Spleen (tissue), 13 donors: ENCODE data around the gene TMEM203. TPM values are rescaled to one million over a fixed set of nuclear protein-coding genes. Genes with fewer than 3 reads are reported as not detected.

Source experiments
- DNase-seq: peaks from one replicate; pipeline ENCODE4 v3.0.0-alpha.2; 2020
- H3K27ac ChIP-seq, 8 donors: fragments of 200-600 bp; sonication (generic) in 7 of 8; 1 replicate in 4 of 8; 2 replicates in 4 of 8; pipeline versions ENCODE4 v1.5.0 to v1.8.0; 2016 to 2021; ENCODE audit warnings: inconsistent platforms in 4 of 8, mild to moderate bottlenecking in 4 of 8, moderate library complexity in 1 of 8
- H3K27me3 ChIP-seq, 7 donors: fragments of 200-600 bp; sonication (generic) in 6 of 7; replicated peaks in 1 of 7; 1 replicate in 4 of 7; 2 replicates in 3 of 7; pipeline versions ENCODE4 v1.5.0 to v1.8.0; 2016 to 2021; ENCODE audit warnings: inconsistent platforms in 3 of 7, mild to moderate bottlenecking in 1 of 7
- H3K36me3 ChIP-seq, 6 donors: fragments of 200-600 bp; sonication (generic) in 5 of 6; 1 replicate in 4 of 6; 2 replicates in 2 of 6; pipeline versions ENCODE4 v1.5.0 to v1.8.0; 2016 to 2021; ENCODE audit warnings: inconsistent platforms in 2 of 6
- H3K4me1 ChIP-seq, 6 donors: fragments of 200-600 bp; sonication (generic) in 5 of 6; 1 replicate in 3 of 6; 2 replicates in 3 of 6; pipeline versions ENCODE4 v1.5.0 to v1.8.0; 2016 to 2021; ENCODE audit warnings: inconsistent platforms in 3 of 6
- H3K4me3 ChIP-seq, 8 donors: fragments of 200-600 bp; sonication (generic) in 7 of 8; 1 replicate in 4 of 8; 2 replicates in 4 of 8; pipeline versions ENCODE4 v1.5.0 to v1.8.0; 2016 to 2021; ENCODE audit warnings: inconsistent platforms in 4 of 8, mild to moderate bottlenecking in 4 of 8, moderate library complexity in 2 of 8
- H3K9me3 ChIP-seq, 8 donors: fragments of 200-600 bp; sonication (generic) in 7 of 8; 1 replicate in 4 of 8; 2 replicates in 4 of 8; pipeline versions ENCODE4 v1.5.0 to v1.8.0; 2016 to 2021; ENCODE audit warnings: inconsistent platforms in 4 of 8
- POLR2A ChIP-seq, 3 donors: fragments of 450-650 bp; IDR thresholded peaks; one replicate each; pipeline ENCODE4 v1.5.1; 2017; ENCODE audit warnings: antibody characterized with exemption in 3 of 3, mild to moderate bottlenecking in 1 of 3
- POLR2AphosphoS5 ChIP-seq, 3 donors: sonication (generic); formaldehyde crosslinking; IDR thresholded peaks; one replicate each; pipeline ENCODE4 v1.5.1; 2017; ENCODE audit warnings: antibody characterized with exemption in 3 of 3
- WGBS, 5 donors: extraction: QIAGEN DNeasy Blood & Tissue Kit in 3 of 5; methylation state at CpG; one replicate each; pipeline versions ENCODE4 v1.1.5 to v1.1.7; 2013 to 2018; 5-methylcytosine and 5-hydroxymethylcytosine counted together
- intact Hi-C: fragments of 100-400 bp; cut with DNase I; formaldehyde crosslinking; loops from one replicate; pipeline ENCODE4 v1.15.0; 2023; ENCODE audit warnings: low total_unique reads
- long read RNA-seq, 2 donors: transcript quantifications; one replicate each; lab custom pipeline, GENCODE V29; 2026
- polyA plus RNA-seq, 3 donors: library from polyadenylated mRNA; stranded (reverse); fragments of 200-250 nt; gene quantifications; one replicate each; pipeline ENCODE4 v1.2.1, GENCODE V29; 2013
- total RNA-seq, 7 donors: library from RNA; depleted of rRNA in 3 of 7; stranded (reverse); fragments of >200 nt in 3 of 7; fragmentation: NEBNext Ultra II Directional in 4 of 7; extraction: Animal tissue kit (Norgen Biotek cat#: 25700) in 4 of 7; gene quantifications; one replicate each; pipeline versions ENCODE4 v1.1.0 to v1.2.1, GENCODE V29; 2016 to 2021
- TF ChIP-seq, protein P1 (sequence below), 11 experiments: fragments of 200-600 bp in 7 of 11; fragments of 450-650 bp in 4 of 11; sonication (generic) in 4 of 11; IDR thresholded peaks in 8 of 11; conservative IDR thresholded peaks in 3 of 11; 1 replicate in 7 of 11; 2 replicates in 4 of 11; pipeline versions ENCODE4 v1.4.0 to v1.8.0; 2016 to 2021; ENCODE audit warnings: antibody characterized with exemption in 11 of 11, inconsistent platforms in 4 of 11, mild to moderate bottlenecking in 1 of 11
- donor health status: healthy with polysubstance abuse.
- donor health status: DM: no; HTN: no; CAD: no; lungs with moderate emphysema.
- donor health status: DM: no; HTN: no; CAD: no.
- donor health status: Bipolar disorder and iron deficiency.
- donor health status: healthy.
- donor health status: DM: no; HTN: no; CAD: no.
- donor health status: DM: yes; HTN: yes; CAD: no.

TMEM203 gene, protein sequence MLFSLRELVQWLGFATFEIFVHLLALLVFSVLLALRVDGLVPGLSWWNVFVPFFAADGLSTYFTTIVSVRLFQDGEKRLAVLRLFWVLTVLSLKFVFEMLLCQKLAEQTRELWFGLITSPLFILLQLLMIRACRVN
- 10 to 100 TPM; 28.4 to 37.9 (median 34.6) TPM for total RNA-seq
- 10 to 100 TPM; 37.4 to 50.1 (median 44.9) TPM for polyA plus RNA-seq
- long read RNA-seq, donor 1, transcript TMEM203-201 (1 exons, 1,557 nt) = major isoform, 26 of 26 reads
- long read RNA-seq, donor 1, partial matches to known transcripts = 0 of 26 reads
- long read RNA-seq, donor 1, other reads (novel, unspliced or antisense) = 0 of 26 reads
- long read RNA-seq, donor 2, transcript TMEM203-201 (1 exons, 1,557 nt) = major isoform, 40 of 40 reads
- long read RNA-seq, donor 2, partial matches to known transcripts = 0 of 40 reads
- long read RNA-seq, donor 2, other reads (novel, unspliced or antisense) = 0 of 40 reads

DNA sequence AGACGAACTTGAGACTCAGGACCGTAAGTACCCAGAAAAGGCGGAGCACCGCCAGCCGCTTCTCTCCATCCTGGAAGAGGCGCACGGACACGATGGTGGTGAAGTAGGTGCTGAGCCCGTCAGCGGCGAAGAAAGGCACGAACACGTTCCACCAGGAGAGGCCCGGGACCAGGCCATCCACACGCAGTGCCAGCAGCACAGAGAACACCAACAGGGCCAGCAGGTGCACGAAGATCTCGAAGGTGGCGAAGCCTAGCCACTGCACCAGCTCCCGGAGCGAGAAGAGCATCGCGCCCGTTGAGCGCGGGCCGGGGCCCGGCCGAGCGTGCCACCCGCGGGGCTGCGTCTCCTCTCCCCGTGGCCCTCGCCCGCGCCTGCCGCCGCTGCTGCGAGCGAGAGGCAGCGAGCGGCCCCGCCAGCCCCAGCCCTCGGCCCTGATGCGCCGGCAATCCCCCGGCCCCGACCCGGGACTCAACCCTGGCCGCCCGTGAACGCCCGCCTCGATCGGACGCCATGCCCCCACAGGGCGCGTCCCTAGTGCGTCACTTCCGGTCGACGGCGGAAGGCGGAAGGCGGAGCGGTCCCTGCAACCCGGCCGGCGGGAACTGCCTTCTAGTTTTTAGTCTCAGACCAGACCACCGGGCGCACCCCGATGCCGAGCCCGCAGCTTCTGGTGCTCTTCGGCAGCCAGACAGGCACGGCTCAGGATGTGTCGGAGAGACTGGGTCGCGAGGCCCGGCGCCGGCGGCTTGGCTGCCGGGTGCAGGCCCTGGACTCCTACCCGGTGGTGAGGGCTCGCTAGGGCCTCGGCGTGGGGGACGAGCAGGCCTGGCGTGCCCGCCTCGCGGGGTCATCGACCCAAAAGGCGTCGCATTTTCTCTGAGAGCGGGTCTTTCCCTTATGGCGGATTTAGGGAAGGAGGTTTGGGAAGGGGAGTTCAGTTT is at the start of gene TMEM203, which contains the start of gene NDOR1:
TMEM203 (minus strand) TSS at position 523 of the 944 bp plus-strand sequence; CDS start at position 289, 234 bp downstream.
NDOR1 (plus strand) TSS at position 575 of the 944 bp plus-strand sequence; CDS start at position 653, 78 bp downstream.
- H3K4me1 ChIP-seq = peaks cover 36 to 69% (median 62%) of the 10 kb centered on the region in 6 donors
- TF ChIP-seq POLR2AphosphoS5 (IDR thresholded peaks at IDR 0.05) (peak; percentile 98), POLR2A (IDR thresholded peaks at IDR 0.05) (peak in 1 of 3 donors; percentile 53)
- TF ChIP-seq, protein P1, sequence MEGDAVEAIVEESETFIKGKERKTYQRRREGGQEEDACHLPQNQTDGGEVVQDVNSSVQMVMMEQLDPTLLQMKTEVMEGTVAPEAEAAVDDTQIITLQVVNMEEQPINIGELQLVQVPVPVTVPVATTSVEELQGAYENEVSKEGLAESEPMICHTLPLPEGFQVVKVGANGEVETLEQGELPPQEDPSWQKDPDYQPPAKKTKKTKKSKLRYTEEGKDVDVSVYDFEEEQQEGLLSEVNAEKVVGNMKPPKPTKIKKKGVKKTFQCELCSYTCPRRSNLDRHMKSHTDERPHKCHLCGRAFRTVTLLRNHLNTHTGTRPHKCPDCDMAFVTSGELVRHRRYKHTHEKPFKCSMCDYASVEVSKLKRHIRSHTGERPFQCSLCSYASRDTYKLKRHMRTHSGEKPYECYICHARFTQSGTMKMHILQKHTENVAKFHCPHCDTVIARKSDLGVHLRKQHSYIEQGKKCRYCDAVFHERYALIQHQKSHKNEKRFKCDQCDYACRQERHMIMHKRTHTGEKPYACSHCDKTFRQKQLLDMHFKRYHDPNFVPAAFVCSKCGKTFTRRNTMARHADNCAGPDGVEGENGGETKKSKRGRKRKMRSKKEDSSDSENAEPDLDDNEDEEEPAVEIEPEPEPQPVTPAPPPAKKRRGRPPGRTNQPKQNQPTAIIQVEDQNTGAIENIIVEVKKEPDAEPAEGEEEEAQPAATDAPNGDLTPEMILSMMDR (IDR thresholded peaks at IDR 0.05 in 8 of 11, conservative IDR thresholded peaks at IDR 0.05 in 3 of 11) = no peak

DNA sequence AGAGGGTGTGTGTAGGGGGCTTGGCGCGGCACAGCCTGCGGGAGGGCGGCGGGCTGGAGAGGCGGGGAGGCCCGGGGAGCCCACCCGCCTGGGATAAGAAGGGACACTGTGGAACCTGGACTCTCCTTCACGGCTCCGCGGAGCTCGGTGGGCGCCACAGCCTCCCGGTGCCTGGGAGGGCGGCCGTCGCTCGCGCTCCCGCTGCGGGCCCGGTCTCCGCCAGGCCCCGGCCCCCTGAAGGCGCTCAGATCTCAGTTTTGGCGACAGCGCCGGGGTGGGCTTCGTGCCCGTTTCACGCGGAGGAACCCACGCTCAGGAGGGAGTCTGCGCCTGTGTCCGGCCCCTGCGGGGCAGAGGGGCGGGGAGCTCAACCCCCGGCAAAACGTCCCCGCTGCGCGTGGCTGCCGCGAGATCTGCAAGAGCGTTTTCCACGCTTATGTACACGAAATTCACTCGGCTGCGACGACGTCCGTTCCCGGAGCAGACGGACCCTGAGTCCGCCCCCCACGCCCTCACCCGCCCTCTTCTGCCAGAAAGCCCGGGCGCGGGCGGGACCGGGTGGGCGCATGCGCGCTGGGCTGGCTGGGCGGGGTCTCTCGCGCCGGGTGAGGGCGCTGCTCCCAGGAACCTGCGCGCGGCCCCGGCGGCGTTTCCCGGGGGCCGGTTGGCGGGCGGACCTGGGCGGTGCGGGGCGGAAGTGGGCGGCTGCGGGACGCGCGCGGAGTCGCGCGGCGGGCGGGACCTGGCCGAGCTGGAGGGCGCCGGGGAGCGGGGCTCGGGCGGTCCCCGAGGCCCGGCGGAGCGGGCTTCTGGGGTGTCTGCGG is 49.4 kb upstream of the TMEM203 start, which contains the start of gene NELFB:
NELFB (plus strand) TSS at position 704 of the 824 bp plus-strand sequence.
- Histone ChIP-seq H3K9me3 (no peaks in the 10 kb centered on the region), H3K4me1 (peaks cover 9 to 56% (median 31%) of the 10 kb centered on the region in 6 donors), H3K4me3 (peak within 1 kb of the TSS; percentile 90 to 100 (median 100)), H3K27me3 (no peaks in the 10 kb centered on the region), H3K36me3 (peaks cover 0 to 35% (median 22%) of the 10 kb centered on the region in 6 donors), H3K27ac (peak within 1 kb of the TSS in 7 of 8 donors; percentile 61 to 92 (median 88))
- peak in 1 of 3 donors; percentile 59 for TF ChIP-seq POLR2A (IDR thresholded peaks at IDR 0.05)
- TF ChIP-seq POLR2AphosphoS5 (IDR thresholded peaks at IDR 0.05) = peak; percentile 87 to 89 (median 88)
- TF ChIP-seq, protein P1 (IDR thresholded peaks at IDR 0.05 in 8 of 11, conservative IDR thresholded peaks at IDR 0.05 in 3 of 11) = peak in 3 of 11 experiments; percentile 29 to 42 (median 30)
- WGBS, 5 donors = 3 to 8% (median 3%) methylated on average over 35 to 105 of the region's 105 CpGs
- peak; percentile 99 for DNase-seq
- intact Hi-C loops = no loop called here

More for the DNA sequence above, at the start of gene TMEM203, which contains the start of gene NDOR1:
- 0 to 1% (median 1%) methylated on average over 56 to 98 of the region's 98 CpGs for WGBS, 5 donors
- H3K9me3 ChIP-seq = no peaks in the 10 kb centered on the region
- H3K27ac ChIP-seq = peak within 1 kb of the TSS; percentile 77 to 94 (median 88)
- DNase-seq = peak; percentile 98
- no peaks in the 10 kb centered on the region for H3K27me3 ChIP-seq
- H3K4me3 ChIP-seq = peak within 1 kb of the TSS; percentile 79 to 99 (median 97)
- peaks cover 0 to 33% (median 7%) of the 10 kb centered on the region in 6 donors for H3K36me3 ChIP-seq
- intact Hi-C loops = loop anchor here (2.0 kb wide), 1 partner anchor 17 kb away; the partner anchor contains the start of gene RNF208

DNA sequence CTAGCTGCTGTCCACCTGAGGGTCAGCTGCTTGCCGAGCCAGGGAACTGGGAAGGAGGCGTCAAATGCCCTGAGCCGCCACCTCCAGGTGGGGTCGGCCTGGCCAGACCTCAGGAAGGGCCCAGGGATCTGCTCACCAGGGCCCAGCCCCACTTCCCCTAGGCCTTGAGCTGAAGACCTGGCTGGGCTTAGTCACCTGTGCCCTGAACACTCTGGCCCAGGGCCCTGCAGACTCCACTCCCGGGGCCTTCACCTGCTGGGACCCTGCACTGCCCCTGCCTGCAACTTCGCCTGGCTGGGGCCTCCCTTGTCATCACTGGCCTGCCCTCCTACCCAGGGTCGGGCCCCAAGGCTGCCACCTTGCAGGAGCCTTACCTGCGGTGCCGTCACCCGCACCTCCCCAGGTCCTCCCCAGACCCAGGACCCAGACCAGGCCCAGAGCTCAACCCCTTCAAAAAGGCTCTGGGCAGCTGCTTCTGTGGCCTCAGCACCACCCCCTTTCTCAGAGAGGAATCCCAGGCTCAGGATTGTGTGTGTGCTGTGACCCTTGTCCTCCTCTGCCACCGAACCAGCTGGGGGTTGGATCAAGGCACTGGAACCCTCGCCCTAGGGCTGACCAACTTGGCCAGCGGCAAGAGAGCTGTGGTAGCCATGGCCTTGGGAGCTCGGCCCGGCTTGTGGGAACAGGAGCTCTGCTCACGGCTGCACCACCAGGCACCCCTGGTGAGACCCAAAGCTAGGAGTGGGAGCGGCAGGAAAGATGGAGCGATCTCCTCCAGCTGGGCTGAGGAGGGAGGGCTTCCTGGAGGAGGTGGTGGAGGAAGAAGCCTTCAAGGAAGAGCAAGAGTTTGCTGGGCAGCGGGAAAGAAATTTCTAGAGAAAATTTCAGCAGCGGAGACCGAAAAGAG is 48.5 kb upstream of the TMEM203 start:
- TF ChIP-seq, protein P1 (IDR thresholded peaks at IDR 0.05 in 8 of 11, conservative IDR thresholded peaks at IDR 0.05 in 3 of 11) = no peak
- TF ChIP-seq POLR2A (IDR thresholded peaks at IDR 0.05) = no peak
- no peak for TF ChIP-seq POLR2AphosphoS5 (IDR thresholded peaks at IDR 0.05)
- Histone ChIP-seq H3K9me3 (no peaks in the 10 kb centered on the region), H3K4me3 (peak overlapping the region; percentile 90 to 100 (median 100)), H3K4me1 (peaks cover 9 to 52% (median 31%) of the 10 kb centered on the region in 6 donors), H3K27ac (peak overlapping the region in 6 of 8 donors; percentile 48 to 92 (median 89)), H3K27me3 (no peaks in the 10 kb centered on the region), H3K36me3 (peaks cover 0 to 29% (median 17%) of the 10 kb centered on the region in 6 donors)
- WGBS, 5 donors = 72 to 82% (median 80%) methylated on average over 13 to 21 of the region's 21 CpGs
- intact Hi-C loops = no loop called here
- no peak for DNase-seq
